OCI-LY7 (cell line): ENCODE data around the gene ZNF280D. TPM values are rescaled to one million over a fixed set of nuclear protein-coding genes. Genes with fewer than 3 reads are reported as not detected.
A peak's percentile ranks its signal among the peaks of the same experiment; 100 is the strongest.

Source experiments
- BruUV-seq: library from RNA; stranded (reverse); fragments of 400-500 nt; replicated peaks from 2 replicates; lab custom pipeline; 2021; lab: Mats Ljungman, UMichigan
- CTCF ChIA-PET: fragments of 300-600 bp; sonication (Branson Sonifier 250); formaldehyde crosslinking; loops from one replicate; lab custom pipeline; 2022; ENCODE audit warnings: antibody characterized with exemption; ENCODE audit not compliant: unreplicated experiment; lab: Charles Lee
- POLR2A ChIA-PET: fragments of 300-600 bp; sonication (Branson Sonifier 250); formaldehyde crosslinking; loops from one replicate; lab custom pipeline; 2022; ENCODE audit warnings: antibody characterized with exemption; lab: Charles Lee
- DNase-seq: peaks from one replicate; pipeline ENCODE4 v3.0.0-alpha.2; 2015; ENCODE audit warnings: low spot score
- H2AFZ ChIP-seq: fragments of 200-600 bp; sonication (generic), shearing (Covaris generic); 2 replicates; pipeline ENCODE4 v1.6.1; 2014; ENCODE audit warnings: mild to moderate bottlenecking, antibody characterized with exemption, low read length, moderate library complexity
- H3K27ac ChIP-seq: fragments of 200-600 bp; sonication (generic); 2 replicates; pipeline ENCODE4 v1.5.1; 2014; ENCODE audit warnings: mixed run types, low read depth, mild to moderate bottlenecking, moderate library complexity, low read length, inconsistent platforms; ENCODE audit not compliant: poor library complexity, severe bottlenecking
- H3K36me3 ChIP-seq: fragments of 200-600 bp; sonication (generic); 2 replicates; pipeline ENCODE4 v1.6.1; 2014; ENCODE audit warnings: mild to moderate bottlenecking, antibody characterized with exemption, low read length, moderate library complexity, mixed read lengths; ENCODE audit not compliant: insufficient read depth
- H3K4me1 ChIP-seq: fragments of 200-600 bp; sonication (generic); 2 replicates; pipeline ENCODE4 v1.5.1; 2014; ENCODE audit warnings: mild to moderate bottlenecking, low read length; ENCODE audit not compliant: insufficient read depth, poor library complexity, severe bottlenecking
- H3K4me2 ChIP-seq: fragments of 200-600 bp; sonication (generic); 2 replicates; pipeline ENCODE4 v1.6.1; 2014; ENCODE audit warnings: mild to moderate bottlenecking, low read length
- H3K4me3 ChIP-seq: fragments of 200-600 bp; sonication (generic); 2 replicates; pipeline ENCODE4 v1.5.1; 2014; ENCODE audit warnings: mild to moderate bottlenecking, low read depth, low read length; ENCODE audit not compliant: poor library complexity, severe bottlenecking
- H3K79me2 ChIP-seq: fragments of 200-600 bp; sonication (generic); 2 replicates; pipeline ENCODE4 v1.6.1; 2016; ENCODE audit warnings: low read depth, mild to moderate bottlenecking, low read length, moderate library complexity, mixed read lengths; ENCODE audit not compliant: insufficient read depth
- H3K9me2 ChIP-seq: fragments of 200-600 bp; sonication (generic); 2 replicates; pipeline ENCODE4 v1.6.1; 2016; ENCODE audit warnings: mild to moderate bottlenecking, low read length, mixed read lengths; ENCODE audit not compliant: insufficient read depth
- H3K9me3 ChIP-seq: fragments of 200-600 bp; sonication (generic); 2 replicates; pipeline ENCODE4 v1.6.1; 2014; ENCODE audit warnings: mild to moderate bottlenecking, mixed run types, low read length, mixed read lengths
- H4K20me1 ChIP-seq: fragments of 200-600 bp; sonication (generic); 2 replicates; pipeline ENCODE4 v1.6.1; 2014; ENCODE audit warnings: mild to moderate bottlenecking, antibody characterized with exemption, low read length, moderate library complexity, mixed read lengths; ENCODE audit not compliant: insufficient read depth
- CTCF ChIP-seq: fragments of 200-600 bp; sonication (generic); conservative IDR thresholded peaks from 2 replicates; pipeline ENCODE4 v1.5.1; 2014; ENCODE audit warnings: mild to moderate bottlenecking, antibody characterized with exemption, low read length, moderate library complexity, mixed read lengths
- EZH2phosphoT487 ChIP-seq: fragments of 200-600 bp; sonication (generic); IDR thresholded peaks from 2 replicates; pipeline ENCODE4 v1.6.1; 2018; ENCODE audit warnings: low read depth, borderline replicate concordance, mild to moderate bottlenecking, mixed run types, antibody characterized with exemption, low read length, moderate library complexity, mixed read lengths
- intact Hi-C: fragments of 100-400 bp; cut with micrococcal nuclease; formaldehyde crosslinking; loops from one replicate; pipeline ENCODE4 v1.10.0; 2022; ENCODE audit not compliant: unreplicated experiment
- total RNA-seq, 2 experiments: library from RNA; depleted of rRNA in 1 of 2; stranded (reverse); fragments of >200 nt in 1 of 2; shearing (Covaris generic) in 1 of 2; gene quantifications; 2 replicates each; pipeline ENCODE4 v1.2.3, GENCODE V29; 2014 to 2022

Gene ZNF280D
- total RNA-seq, 2 experiments from 2014 or later: 10.7 to 23.4 TPM

- Histone ChIP-seq H3K4me1 (peaks cover 9% of the 10 kb centered on the region), H3K4me3 (no peak overlapping the region), H3K4me2 (no peak overlapping the region), H3K36me3 (no peaks in the 10 kb centered on the region), H2AFZ (no peak overlapping the region), H3K9me2 (no peaks in the 10 kb centered on the region), H3K27ac (no peak overlapping the region), H4K20me1 (no peaks in the 10 kb centered on the region), H3K9me3 (no peaks in the 10 kb centered on the region), H3K79me2 (no peaks in the 10 kb centered on the region)
- no peak for DNase-seq
- no TSS peak for BruUV-seq
- ChIA-PET CTCF (no interaction called here), POLR2A (interaction anchor here (0.5 kb wide), 2 partner anchors 142 to 379 kb away, joined by 3 read pairs; no protein-coding TSS in a partner anchor)
- intact Hi-C loops: no loop called here
- no peak for TF ChIP-seq CTCF
- TF ChIP-seq EZH2phosphoT487: no peak
Observed at GRCh38 chr15:56778761-56779160, 45.5 kb upstream of the ZNF280D start.

DNA sequence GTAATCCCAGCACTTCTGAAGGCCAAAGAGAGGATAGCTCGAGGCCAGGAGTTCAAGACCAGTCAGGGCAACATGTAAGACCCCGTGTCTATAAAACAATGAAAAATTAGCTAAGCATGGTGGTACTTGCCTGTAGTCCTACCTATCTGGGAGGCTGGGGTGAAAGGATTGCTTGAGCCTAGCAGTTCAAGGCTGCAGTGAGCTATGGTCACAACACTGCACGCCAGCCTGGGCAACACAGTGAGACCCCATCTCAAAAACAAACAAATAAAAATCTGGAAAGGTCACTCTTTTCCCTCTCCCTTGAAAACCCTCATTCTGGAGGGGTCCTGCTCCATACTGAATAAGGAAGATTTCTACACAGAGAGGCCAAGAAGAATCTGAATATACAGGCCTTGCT lies 43.5 kb upstream of the ZNF280D start:
- no peak for DNase-seq
- Histone ChIP-seq H3K79me2 (no peaks in the 10 kb centered on the region), H3K27ac (no peak overlapping the region), H3K36me3 (no peaks in the 10 kb centered on the region), H3K4me3 (no peak overlapping the region), H2AFZ (no peak overlapping the region), H4K20me1 (no peaks in the 10 kb centered on the region), H3K4me2 (no peak overlapping the region), H3K9me2 (no peaks in the 10 kb centered on the region), H3K4me1 (peaks cover 9% of the 10 kb centered on the region), H3K9me3 (no peaks in the 10 kb centered on the region)
- ChIA-PET CTCF (no interaction called here), POLR2A (no interaction called here)
- no peak for TF ChIP-seq CTCF
- TF ChIP-seq EZH2phosphoT487: no peak
- intact Hi-C loops: no loop called here
- no TSS peak for BruUV-seq

GRCh38 chr15:56775641-56776040 lies 42.3 kb upstream of the ZNF280D start:
- no peaks in the 10 kb centered on the region for H3K9me3 ChIP-seq
- H3K4me2 ChIP-seq: peak overlapping the region; percentile 28
- H3K4me3 ChIP-seq: no peak overlapping the region
- no peaks in the 10 kb centered on the region for H4K20me1 ChIP-seq
- no peak overlapping the region for H3K27ac ChIP-seq
- intact Hi-C loops: no loop called here
- no peaks in the 10 kb centered on the region for H3K36me3 ChIP-seq
- TF ChIP-seq CTCF (no peak), EZH2phosphoT487 (no peak)
- no TSS peak for BruUV-seq
- peak; percentile 46 for DNase-seq
- H3K79me2 ChIP-seq: no peaks in the 10 kb centered on the region
- H3K4me1 ChIP-seq: peaks cover 9% of the 10 kb centered on the region
- H3K9me2 ChIP-seq: no peaks in the 10 kb centered on the region
- POLR2A ChIA-PET: interaction anchor here (0.6 kb wide), 1 partner anchor 80 kb away, joined by 4 read pairs; no protein-coding TSS in a partner anchor
- H2AFZ ChIP-seq: peak overlapping the region; percentile 92
- CTCF ChIA-PET: no interaction called here
